Vagina (tissue), 2 donors: ENCODE results near the gene DFFA. TPM values are rescaled to one million over a fixed set of nuclear protein-coding genes. Genes with fewer than 3 reads are reported as not detected.

Experiments used
- DNase-seq, 2 donors: peaks; one replicate each; pipeline ENCODE4 v3.0.0-alpha.2; 2017; ENCODE audit errors: extremely low spot score in 2 of 2
- H3K27ac ChIP-seq: fragments of 200-600 bp; sonication (generic); one replicate; pipeline ENCODE4 v1.5.1; 2019
- H3K27me3 ChIP-seq: fragments of 200-600 bp; sonication (generic); one replicate; pipeline ENCODE4 v1.5.1; 2019
- H3K36me3 ChIP-seq, 2 donors: fragments of 200-600 bp; sonication (generic); one replicate each; pipeline ENCODE4 v1.5.1; 2017 to 2019
- H3K4me1 ChIP-seq: fragments of 200-600 bp; sonication (generic); one replicate; pipeline ENCODE4 v1.5.1; 2019
- H3K4me3 ChIP-seq, 2 donors: fragments of 200-600 bp; sonication (generic); 1 replicate in 1 of 2; 2 replicates in 1 of 2; pipeline ENCODE4 v1.5.1; 2016 to 2019
- H3K9me3 ChIP-seq: fragments of 200-600 bp; sonication (generic); one replicate; pipeline ENCODE4 v1.5.1; 2019
- POLR2A ChIP-seq, 2 donors: fragments of 450-650 bp; IDR thresholded peaks; one replicate each; pipeline ENCODE4 v1.6.1; 2017; ENCODE audit warnings: antibody characterized with exemption in 2 of 2, mild to moderate bottlenecking in 2 of 2, moderate library complexity in 2 of 2
- POLR2AphosphoS5 ChIP-seq, 2 donors: sonication (generic); formaldehyde crosslinking; IDR thresholded peaks; one replicate each; pipeline ENCODE4 v1.9.0; 2017; ENCODE audit warnings: antibody characterized with exemption in 2 of 2, mild to moderate bottlenecking in 2 of 2, low read depth in 1 of 2; ENCODE audit not compliant: insufficient read depth in 1 of 2
- intact Hi-C: fragments of 100-400 bp; cut with DNase I; formaldehyde crosslinking; loops from one replicate; pipeline ENCODE4 v1.15.1; 2023
- total RNA-seq: library from RNA; depleted of rRNA; stranded (reverse); fragments of >200 nt; gene quantifications from one replicate; pipeline ENCODE4 v1.2.3, GENCODE V29; 2016
- TF ChIP-seq, protein P1 (sequence below), 3 experiments: fragments of 450-650 bp in 2 of 3; fragments of 200-600 bp in 1 of 3; sonication (generic) in 1 of 3; IDR thresholded peaks; one replicate each; pipeline ENCODE4 v1.5.1; 2017 to 2019; ENCODE audit warnings: antibody characterized with exemption in 3 of 3, mild to moderate bottlenecking in 2 of 3, moderate library complexity in 2 of 3

Gene DFFA
- total RNA-seq, 1 donor from 2014 or later: 16.2 TPM

DNA sequence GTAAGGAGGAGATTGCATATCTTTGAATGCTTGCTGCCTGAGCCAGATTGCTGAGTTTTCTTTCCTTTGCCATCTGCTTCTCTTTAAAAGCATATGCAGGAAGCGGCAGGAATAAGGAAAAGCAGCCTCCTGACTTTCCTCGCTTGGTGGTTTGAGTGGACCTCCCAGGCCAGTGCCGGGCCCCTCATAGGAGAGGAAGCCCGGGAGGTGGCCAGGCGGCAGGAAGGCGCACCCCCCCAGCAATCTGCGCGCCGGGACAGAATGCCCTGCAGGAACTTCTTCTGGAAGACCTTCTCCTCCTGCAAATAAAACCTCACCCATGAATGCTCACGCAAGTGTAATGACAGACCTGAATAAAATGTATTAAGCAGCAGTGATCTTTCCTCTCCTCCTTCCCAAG lies 21.0 kb downstream of the DFFA start:
- no peaks in the 10 kb centered on the region for H3K27me3 ChIP-seq
- no peak for DNase-seq
- intact Hi-C loops: no loop called here
- no peak overlapping the region for H3K4me3 ChIP-seq
- H3K9me3 ChIP-seq: no peaks in the 10 kb centered on the region
- no peak for TF ChIP-seq POLR2AphosphoS5 (IDR thresholded peaks at IDR 0.05; ENCODE audit: insufficient read depth in 1 of 2, low read depth in 1 of 2)
- H3K36me3 ChIP-seq: no peaks in the 10 kb centered on the region
- H3K4me1 ChIP-seq: peaks cover 9% of the 10 kb centered on the region
- no peak overlapping the region for H3K27ac ChIP-seq

DNA sequence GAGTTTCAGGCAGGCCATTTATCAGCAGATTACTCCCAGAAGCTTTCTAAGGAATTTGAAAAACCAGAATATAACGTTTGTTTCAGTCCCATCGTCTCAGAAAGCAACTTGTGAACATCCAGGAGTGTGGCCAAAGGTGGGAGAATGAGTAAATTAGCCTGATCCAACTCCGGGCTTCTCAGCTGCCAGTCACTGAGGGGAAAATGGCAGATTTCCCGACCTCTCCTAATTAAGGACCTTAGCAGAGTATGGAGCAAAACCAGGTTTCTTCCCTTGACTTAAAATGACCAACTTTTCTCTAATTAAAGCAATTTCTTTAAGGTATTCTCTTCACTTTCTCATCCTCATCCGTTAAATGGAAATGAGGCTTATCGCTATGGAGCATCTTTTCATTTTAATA lies 21.5 kb downstream of the DFFA start:
- H3K4me3 ChIP-seq: no peak overlapping the region
- TF ChIP-seq POLR2AphosphoS5 (IDR thresholded peaks at IDR 0.05; ENCODE audit: insufficient read depth in 1 of 2, low read depth in 1 of 2) (no peak), POLR2A (IDR thresholded peaks at IDR 0.05) (no peak)
- TF ChIP-seq, protein P1, sequence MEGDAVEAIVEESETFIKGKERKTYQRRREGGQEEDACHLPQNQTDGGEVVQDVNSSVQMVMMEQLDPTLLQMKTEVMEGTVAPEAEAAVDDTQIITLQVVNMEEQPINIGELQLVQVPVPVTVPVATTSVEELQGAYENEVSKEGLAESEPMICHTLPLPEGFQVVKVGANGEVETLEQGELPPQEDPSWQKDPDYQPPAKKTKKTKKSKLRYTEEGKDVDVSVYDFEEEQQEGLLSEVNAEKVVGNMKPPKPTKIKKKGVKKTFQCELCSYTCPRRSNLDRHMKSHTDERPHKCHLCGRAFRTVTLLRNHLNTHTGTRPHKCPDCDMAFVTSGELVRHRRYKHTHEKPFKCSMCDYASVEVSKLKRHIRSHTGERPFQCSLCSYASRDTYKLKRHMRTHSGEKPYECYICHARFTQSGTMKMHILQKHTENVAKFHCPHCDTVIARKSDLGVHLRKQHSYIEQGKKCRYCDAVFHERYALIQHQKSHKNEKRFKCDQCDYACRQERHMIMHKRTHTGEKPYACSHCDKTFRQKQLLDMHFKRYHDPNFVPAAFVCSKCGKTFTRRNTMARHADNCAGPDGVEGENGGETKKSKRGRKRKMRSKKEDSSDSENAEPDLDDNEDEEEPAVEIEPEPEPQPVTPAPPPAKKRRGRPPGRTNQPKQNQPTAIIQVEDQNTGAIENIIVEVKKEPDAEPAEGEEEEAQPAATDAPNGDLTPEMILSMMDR (IDR thresholded peaks at IDR 0.05): no peak
- H3K27ac ChIP-seq: no peak overlapping the region
- peaks cover 9% of the 10 kb centered on the region for H3K4me1 ChIP-seq
- no peaks in the 10 kb centered on the region for H3K27me3 ChIP-seq
- no peak for DNase-seq
- intact Hi-C loops: no loop called here
- no peaks in the 10 kb centered on the region for H3K9me3 ChIP-seq
- no peaks in the 10 kb centered on the region for H3K36me3 ChIP-seq

DNA sequence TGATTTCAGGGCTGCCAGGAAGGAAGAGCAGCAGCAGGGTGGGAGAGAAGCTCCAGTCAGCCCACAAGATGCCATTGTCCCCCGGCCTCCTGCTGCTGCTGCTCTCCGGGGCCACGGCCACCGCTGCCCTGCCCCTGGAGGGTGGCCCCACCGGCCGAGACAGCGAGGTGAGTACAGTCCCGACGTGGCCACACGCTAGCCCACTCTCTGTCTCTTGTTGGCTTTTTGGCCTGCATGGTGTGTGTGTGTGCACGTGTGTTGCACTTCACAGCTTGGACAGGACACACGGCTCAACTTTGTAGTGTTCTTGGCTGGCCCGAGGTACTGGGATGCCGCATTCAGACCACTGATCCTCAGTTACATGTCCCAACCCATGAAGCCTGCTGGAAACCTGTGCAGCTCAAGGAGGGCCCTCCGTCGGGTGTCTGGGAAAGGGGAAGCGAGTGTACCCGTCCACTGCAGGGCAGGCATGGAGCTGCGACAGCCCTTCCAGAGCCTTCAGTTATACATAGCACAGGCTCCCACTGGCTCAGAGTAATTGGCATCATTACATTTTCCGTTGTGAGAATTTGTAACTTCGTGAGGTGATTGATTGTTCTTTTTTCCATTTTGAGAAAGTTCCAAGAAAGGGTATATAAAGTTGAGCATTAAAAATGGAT lies 22.0 kb downstream of the DFFA start:
- Histone ChIP-seq H3K9me3 (no peaks in the 10 kb centered on the region), H3K4me1 (peaks cover 9% of the 10 kb centered on the region), H3K4me3 (no peak overlapping the region), H3K27ac (no peak overlapping the region), H3K27me3 (no peaks in the 10 kb centered on the region), H3K36me3 (no peaks in the 10 kb centered on the region)
- TF ChIP-seq POLR2AphosphoS5 (IDR thresholded peaks at IDR 0.05; ENCODE audit: insufficient read depth in 1 of 2, low read depth in 1 of 2) (no peak), POLR2A (IDR thresholded peaks at IDR 0.05) (no peak)
- TF ChIP-seq, protein P1 (IDR thresholded peaks at IDR 0.05): no peak
- intact Hi-C loops: no loop called here
- no peak for DNase-seq

DNA sequence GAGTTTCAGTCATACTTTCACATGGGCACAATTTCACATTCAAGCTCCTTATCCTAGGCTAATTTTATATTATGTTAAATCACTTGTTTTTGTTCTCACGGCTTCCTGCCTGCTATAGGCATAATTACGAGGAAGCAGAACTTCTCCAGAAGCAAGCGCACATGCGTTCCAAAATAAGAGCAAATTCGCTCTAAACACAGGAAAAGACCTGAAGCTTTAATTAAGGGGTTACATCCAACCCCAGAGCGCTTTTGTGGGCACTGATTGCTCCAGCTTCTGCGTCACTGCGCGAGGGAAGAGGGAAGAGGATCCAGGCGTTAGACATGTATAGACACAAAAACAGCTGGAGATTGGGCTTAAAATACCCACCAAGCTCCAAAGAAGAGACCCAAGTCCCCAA lies 22.6 kb downstream of the DFFA start, which contains the start of gene CORT:
Gene CORT, plus strand, starts transcription at position 281 of the 400 bp plus-strand sequence. CDS start 193 bp downstream, outside the sequence.
- no peak for DNase-seq
- intact Hi-C loops: no loop called here
- Histone ChIP-seq H3K27me3 (no peaks in the 10 kb centered on the region), H3K36me3 (no peaks in the 10 kb centered on the region), H3K27ac (no peak within 1 kb of the TSS), H3K9me3 (no peaks in the 10 kb centered on the region), H3K4me3 (no peak within 1 kb of the TSS), H3K4me1 (peaks cover 9% of the 10 kb centered on the region)
- no peak for TF ChIP-seq POLR2A (IDR thresholded peaks at IDR 0.05)
- TF ChIP-seq, protein P1 (IDR thresholded peaks at IDR 0.05): no peak
- TF ChIP-seq POLR2AphosphoS5 (IDR thresholded peaks at IDR 0.05; ENCODE audit: insufficient read depth in 1 of 2, low read depth in 1 of 2): no peak

DNA sequence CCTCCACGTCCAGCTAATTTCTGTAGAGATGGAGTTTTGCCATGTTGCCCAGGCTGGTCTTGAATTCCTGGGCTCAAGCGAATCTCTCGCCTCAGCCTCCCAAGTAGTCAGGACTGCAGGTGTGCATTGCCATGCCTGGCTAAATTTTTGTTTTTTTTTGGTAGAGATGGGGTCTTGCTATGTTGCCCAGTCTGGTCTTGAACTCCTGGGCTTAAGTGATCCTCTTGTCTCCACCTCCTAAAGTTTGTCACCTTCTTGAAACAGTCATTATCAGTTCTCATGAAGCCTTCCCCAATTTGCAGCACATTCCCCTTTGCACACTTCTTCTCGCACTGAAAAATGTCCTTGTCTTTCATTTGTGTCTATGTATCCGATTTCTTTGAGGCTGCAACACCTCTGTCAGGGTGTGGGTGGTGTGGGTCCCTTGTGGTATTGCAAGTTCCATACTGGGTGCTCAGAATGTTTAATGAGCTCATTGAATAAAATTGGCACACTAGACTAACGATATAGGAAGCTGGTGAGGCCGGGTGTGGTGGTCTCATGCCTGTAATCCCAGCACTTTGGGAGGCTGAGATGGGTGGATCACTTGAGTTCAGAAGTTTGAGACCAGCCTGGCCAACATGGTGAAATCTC lies 25.4 kb downstream of the DFFA start:
- no peaks in the 10 kb centered on the region for H3K9me3 ChIP-seq
- H3K27me3 ChIP-seq: no peaks in the 10 kb centered on the region
- DNase-seq: no peak
- no peaks in the 10 kb centered on the region for H3K36me3 ChIP-seq
- no peak overlapping the region for H3K27ac ChIP-seq
- intact Hi-C loops: no loop called here
- peaks cover 9% of the 10 kb centered on the region for H3K4me1 ChIP-seq
- H3K4me3 ChIP-seq: no peak overlapping the region
- TF ChIP-seq, protein P1 (IDR thresholded peaks at IDR 0.05): no peak
- TF ChIP-seq POLR2A (IDR thresholded peaks at IDR 0.05): no peak
- TF ChIP-seq POLR2AphosphoS5 (IDR thresholded peaks at IDR 0.05; ENCODE audit: insufficient read depth in 1 of 2, low read depth in 1 of 2): no peak
